Measurements from ENCODE around the gene PIGU.

- TF ChIP-seq CTCF (IDR thresholded peaks at IDR 0.05) (no peak), EZH2 (IDR thresholded peaks at IDR 0.05; ENCODE audit: borderline replicate concordance, insufficient read depth, low read depth, low read length, poor library complexity, severe bottlenecking) (no peak)
These were observed 25.7 kb downstream of the PIGU start for GRCh38 chr20:34651200-34651599.
